GM18909 (cell line): Measurements from ENCODE around the gene PKDCC.
A peak's percentile ranks its signal among the peaks of the same experiment; 100 is the strongest.

Experiments
- ATAC-seq: cut with Tn5 transposase; IDR thresholded peaks from one replicate; pipeline ENCODE4 v1.9.1; 2021; ENCODE audit warnings: mild to moderate bottlenecking; ENCODE audit not compliant: unreplicated experiment, poor library complexity

PKDCC gene

DNA sequence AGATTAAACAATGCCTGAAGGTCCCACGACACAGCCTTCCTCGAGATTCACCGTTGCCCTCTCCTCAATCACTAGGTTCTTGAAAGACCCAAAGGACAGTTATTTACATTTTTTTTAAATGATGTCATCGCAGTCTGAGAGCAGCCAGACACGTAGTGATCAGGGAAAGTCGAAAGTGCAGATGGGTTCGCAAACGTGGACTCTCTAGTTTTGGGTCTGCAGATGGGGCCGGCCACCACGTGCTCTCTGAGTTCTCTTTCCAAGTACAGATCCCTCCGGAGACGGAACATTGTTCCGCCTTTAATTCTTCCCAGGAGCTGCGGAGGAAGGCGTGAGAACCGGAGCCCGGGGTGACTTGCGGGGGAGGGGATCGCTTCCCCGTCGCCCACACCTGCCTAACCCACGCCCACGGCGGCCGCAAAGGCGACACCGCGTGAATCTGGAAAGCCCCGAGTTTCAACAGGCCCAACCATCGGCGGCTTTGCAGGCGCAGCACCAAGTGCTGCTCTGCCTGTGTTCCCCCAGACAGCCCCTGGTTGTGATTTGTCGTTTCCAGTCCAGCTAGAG lies 54.3 kb downstream of the PKDCC start:
- ATAC-seq, result peak; percentile 69

- ATAC-seq, result peak; percentile 3
These were observed 55.0 kb downstream of the PKDCC start for GRCh38 chr2:42102591-42103450.

DNA sequence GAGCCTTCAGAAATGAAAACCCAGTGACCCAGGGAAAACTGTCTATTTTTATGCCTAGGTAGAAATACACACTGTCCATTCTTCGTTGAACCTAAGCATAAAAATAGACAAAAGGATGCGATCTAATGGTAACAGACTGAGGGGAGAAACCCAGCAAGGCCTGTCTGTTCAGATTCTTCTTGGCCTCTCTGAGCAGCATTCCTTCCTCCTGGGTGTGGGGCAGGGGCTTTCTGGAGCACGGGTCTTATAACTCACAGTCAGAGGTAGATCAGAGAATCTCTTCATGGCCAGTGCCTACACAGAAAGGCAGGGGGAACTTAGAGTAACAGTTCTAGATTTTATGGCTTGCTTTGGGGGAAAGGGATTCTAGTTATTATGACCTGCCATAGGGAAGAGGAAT lies 56.0 kb downstream of the PKDCC start:
- ATAC-seq, result no peak

DNA sequence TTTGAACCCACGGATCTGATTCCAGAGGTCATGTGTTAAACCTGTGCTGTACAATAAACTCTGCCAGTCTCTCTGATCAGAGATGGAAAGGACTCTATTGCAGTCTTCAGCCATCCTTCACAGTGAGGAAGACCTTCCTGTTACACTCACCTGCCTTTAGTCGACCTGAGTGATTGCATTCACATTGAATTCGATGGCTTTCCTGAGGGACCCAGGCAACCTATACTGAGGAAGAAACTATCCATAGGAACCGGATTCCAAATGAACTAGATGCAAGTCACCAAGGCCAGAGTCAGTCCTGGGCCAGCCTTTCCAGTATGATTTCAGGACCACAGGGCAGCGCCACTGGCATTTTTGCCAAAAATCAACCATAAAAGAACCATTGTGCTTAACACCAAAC lies 56.8 kb downstream of the PKDCC start:
- ATAC-seq, result no peak

- ATAC-seq, result peak; percentile 55
These were observed 57.8 kb downstream of the PKDCC start for GRCh38 chr2:42105330-42106256.

DNA sequence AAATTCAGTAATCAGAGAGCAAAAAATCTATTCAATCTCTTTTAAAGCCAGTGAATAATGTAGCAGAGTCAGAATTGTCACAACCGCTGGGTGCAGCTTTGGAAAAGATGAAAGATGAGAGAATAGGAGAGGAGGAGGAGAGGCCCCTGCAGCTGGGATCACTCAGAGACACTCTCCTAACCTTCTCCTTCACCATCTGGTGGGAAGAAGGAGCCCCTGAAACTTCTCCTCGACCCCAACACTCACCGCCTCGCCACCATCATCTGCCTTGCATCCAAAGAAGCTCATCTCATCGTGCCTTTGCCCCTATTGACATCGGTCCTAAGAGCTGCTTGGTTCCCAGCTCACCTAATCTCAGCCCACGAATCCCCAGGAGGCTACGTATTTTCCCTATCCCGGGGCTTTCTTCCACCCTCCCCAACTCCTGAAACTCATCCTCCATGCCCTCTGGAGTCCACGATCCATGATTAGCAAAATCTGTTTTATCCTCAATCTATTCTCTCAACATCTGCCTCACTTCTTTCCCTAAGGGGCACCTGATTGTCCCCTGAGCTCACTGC lies 58.5 kb downstream of the PKDCC start:
- ATAC-seq, result no peak

DNA sequence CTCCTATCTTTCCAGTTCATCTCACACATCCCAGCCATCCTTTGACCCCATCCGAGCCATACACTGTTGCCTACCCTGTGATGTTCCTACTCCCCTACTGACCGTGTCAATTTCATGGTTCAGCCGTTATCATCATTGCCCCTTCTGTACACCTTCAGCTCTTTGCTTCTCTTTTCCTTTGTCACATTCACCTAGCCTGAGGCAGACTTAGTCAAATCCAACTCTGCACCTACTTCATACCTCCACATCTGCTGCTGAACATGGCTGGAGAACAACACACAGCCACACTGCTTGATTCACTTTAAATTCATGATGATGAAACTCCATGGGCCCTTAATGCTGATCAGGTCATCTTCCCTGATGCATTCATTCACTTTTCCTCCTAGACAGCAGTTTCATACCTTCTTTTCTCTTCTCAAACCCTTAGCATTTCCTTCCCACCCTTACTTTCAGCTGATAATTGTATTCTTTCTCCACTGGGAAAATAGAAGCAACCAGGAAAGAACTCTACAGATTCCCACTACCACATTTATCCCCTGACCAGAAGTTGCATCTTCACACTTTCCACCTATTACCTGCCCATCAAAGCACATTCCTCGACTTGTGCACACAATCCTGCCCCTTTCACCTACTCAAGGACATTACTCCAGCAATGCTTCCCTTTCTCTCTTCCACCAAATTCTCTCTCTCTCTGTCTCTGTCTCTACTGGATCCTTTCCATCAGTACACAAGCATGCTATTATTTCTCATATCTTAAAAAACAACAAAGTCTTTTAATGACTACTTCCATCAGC lies 59.6 kb downstream of the PKDCC start:
- ATAC-seq, result no peak
